ENCODE results near the gene SUDS3. TPM values are rescaled to one million over a fixed set of nuclear protein-coding genes. Genes with fewer than 3 reads are reported as not detected.

The SUDS3 gene
- total RNA-seq, 1 donor from 2014 or later: 42.1 TPM

GRCh38 chr12:118342090-118342489, 34.3 kb upstream of the SUDS3 start:
- H3K27ac Mint-ChIP-seq: no peak overlapping the region
- H3K4me3 Mint-ChIP-seq: no peak overlapping the region
- H3K9me3 Mint-ChIP-seq: no peaks in the 10 kb centered on the region
- H3K27me3 Mint-ChIP-seq: no peaks in the 10 kb centered on the region
- H3K4me1 Mint-ChIP-seq (ENCODE audit: unreplicated experiment): no peaks in the 10 kb centered on the region
- no peaks in the 10 kb centered on the region for H3K36me3 Mint-ChIP-seq
- DNase-seq (ENCODE audit: extremely low spot score, unreplicated experiment): no peak
- no peak for TF ChIP-seq CTCF (conservative IDR thresholded peaks at IDR 0.05)

- H3K27ac Mint-ChIP-seq: no peak overlapping the region
- H3K9me3 Mint-ChIP-seq: no peaks in the 10 kb centered on the region
- no peak overlapping the region for H3K4me3 Mint-ChIP-seq
- no peaks in the 10 kb centered on the region for H3K36me3 Mint-ChIP-seq
- no peaks in the 10 kb centered on the region for H3K4me1 Mint-ChIP-seq (ENCODE audit: unreplicated experiment)
- no peaks in the 10 kb centered on the region for H3K27me3 Mint-ChIP-seq
- TF ChIP-seq CTCF (conservative IDR thresholded peaks at IDR 0.05): no peak
- DNase-seq (ENCODE audit: extremely low spot score, unreplicated experiment): no peak
Observed at GRCh38 chr12:118344829-118345228, 31.5 kb upstream of the SUDS3 start.

GRCh38 chr12:118345355-118345754, 31.0 kb upstream of the SUDS3 start:
- Mint-ChIP-seq H3K4me3 (no peak overlapping the region), H3K27me3 (no peaks in the 10 kb centered on the region), H3K36me3 (no peaks in the 10 kb centered on the region), H3K9me3 (no peaks in the 10 kb centered on the region), H3K27ac (no peak overlapping the region), H3K4me1 (ENCODE audit: unreplicated experiment) (no peaks in the 10 kb centered on the region)
- DNase-seq (ENCODE audit: extremely low spot score, unreplicated experiment): no peak
- TF ChIP-seq CTCF (conservative IDR thresholded peaks at IDR 0.05): no peak

- Mint-ChIP-seq H3K27ac (no peak overlapping the region), H3K4me1 (ENCODE audit: unreplicated experiment) (no peaks in the 10 kb centered on the region), H3K4me3 (no peak overlapping the region), H3K9me3 (no peaks in the 10 kb centered on the region), H3K27me3 (no peaks in the 10 kb centered on the region), H3K36me3 (no peaks in the 10 kb centered on the region)
- TF ChIP-seq CTCF (conservative IDR thresholded peaks at IDR 0.05): no peak
- no peak for DNase-seq (ENCODE audit: extremely low spot score, unreplicated experiment)
Observed at GRCh38 chr12:118346895-118347294, 29.5 kb upstream of the SUDS3 start.

- Mint-ChIP-seq H3K36me3 (no peaks in the 10 kb centered on the region), H3K9me3 (no peaks in the 10 kb centered on the region), H3K4me3 (no peak overlapping the region), H3K27me3 (no peaks in the 10 kb centered on the region), H3K27ac (peak overlapping the region; percentile 14), H3K4me1 (ENCODE audit: unreplicated experiment) (no peaks in the 10 kb centered on the region)
- no peak for DNase-seq (ENCODE audit: extremely low spot score, unreplicated experiment)
- no peak for TF ChIP-seq CTCF (conservative IDR thresholded peaks at IDR 0.05)
Observed at GRCh38 chr12:118347916-118348315, 28.4 kb upstream of the SUDS3 start.

- TF ChIP-seq CTCF (conservative IDR thresholded peaks at IDR 0.05): no peak
- Mint-ChIP-seq H3K36me3 (peaks cover 3% of the 10 kb centered on the region), H3K4me3 (no peak overlapping the region), H3K9me3 (no peaks in the 10 kb centered on the region), H3K4me1 (ENCODE audit: unreplicated experiment) (no peaks in the 10 kb centered on the region), H3K27ac (no peak overlapping the region), H3K27me3 (no peaks in the 10 kb centered on the region)
- no peak for DNase-seq (ENCODE audit: extremely low spot score, unreplicated experiment)
Observed at GRCh38 chr12:118350908-118351559, 25.3 kb upstream of the SUDS3 start.
